HG02885 (cell line): ENCODE results near the gene GALNT12.

Experiments used
- ATAC-seq: cut with Tn5 transposase; IDR thresholded peaks from one replicate; pipeline ENCODE4 v1.9.1; 2021; ENCODE audit warnings: mild to moderate bottlenecking; ENCODE audit not compliant: unreplicated experiment, poor library complexity

Gene GALNT12

GRCh38 chr9:98781588-98782383, 25.7 kb upstream of the GALNT12 start:
- ATAC-seq, result no peak

GRCh38 chr9:98783518-98784226, 23.8 kb upstream of the GALNT12 start:
- ATAC-seq, result no peak

GRCh38 chr9:98784831-98785806, 22.4 kb upstream of the GALNT12 start:
- ATAC-seq, result no peak

- ATAC-seq, result no peak
Measured at GRCh38 chr9:98786750-98787510, 20.5 kb upstream of the GALNT12 start.

- no peak for ATAC-seq
Measured at GRCh38 chr9:98787766-98788335, 19.6 kb upstream of the GALNT12 start.

- ATAC-seq, result no peak
Measured at GRCh38 chr9:98789483-98790133, 17.9 kb upstream of the GALNT12 start.

GRCh38 chr9:98790134-98790841, 17.2 kb upstream of the GALNT12 start:
- no peak for ATAC-seq

- ATAC-seq, result peak; percentile 69
Measured at GRCh38 chr9:98790842-98791607, 16.4 kb upstream of the GALNT12 start.

GRCh38 chr9:98791608-98792490, 15.6 kb upstream of the GALNT12 start:
- no peak for ATAC-seq

- ATAC-seq, result no peak
Measured at GRCh38 chr9:98793031-98793430, 14.4 kb upstream of the GALNT12 start.

GRCh38 chr9:98794802-98795201, 12.7 kb upstream of the GALNT12 start:
- no peak for ATAC-seq

- no peak for ATAC-seq
Measured at GRCh38 chr9:98795295-98795955, 12.0 kb upstream of the GALNT12 start.

GRCh38 chr9:98795970-98796363, 11.5 kb upstream of the GALNT12 start:
- peak; percentile 46 for ATAC-seq

GRCh38 chr9:98796364-98797101, 10.9 kb upstream of the GALNT12 start, which contains the start of gene ANKS6:
TSS of gene ANKS6 (minus strand) at chr9:98796555. CDS start at chr9:98796491, 64 bp downstream.
- ATAC-seq, result peak; percentile 91

- ATAC-seq, result no peak
Measured at GRCh38 chr9:98797491-98797890, 10.0 kb upstream of the GALNT12 start.
